GM12878 (cell line): ENCODE results near the gene ATL2. TPM values are rescaled to one million over a fixed set of nuclear protein-coding genes. Genes with fewer than 3 reads are reported as not detected.

Source experiments
- ATAC-seq: fragments of 200-7000 bp; cut with Tn5 transposase; 3 replicates; pipeline ENCODE4 v1.9.1; 2020; ENCODE audit warnings: mild to moderate bottlenecking, moderate library complexity
- BruUV-seq: library from RNA; stranded (reverse); fragments of 400-500 nt; replicated peaks from 2 replicates; lab custom pipeline; 2021; lab: Mats Ljungman, UMichigan
- CTCF ChIA-PET: fragments of 300-600 bp; sonication (Branson Sonifier 250); formaldehyde crosslinking; extraction: SDS; loops from one replicate; lab custom pipeline; 2021; ENCODE audit warnings: inconsistent platforms; lab: Yijun Ruan, JAX
- POLR2A ChIA-PET: fragments of 350-600 bp; formaldehyde crosslinking; extraction: SDS; loops from one replicate; lab custom pipeline; 2021; ENCODE audit warnings: inconsistent platforms; lab: Charles Lee
- RAD21 ChIA-PET: fragments of 300-600 bp; sonication (Branson Sonifier 250); formaldehyde crosslinking; loops from one replicate; lab custom pipeline; 2023; ENCODE audit warnings: antibody characterized with exemption; ENCODE audit not compliant: unreplicated experiment; lab: Charles Lee
- SMC1A ChIA-PET: fragments of 300-600 bp; sonication (Branson Sonifier 250); formaldehyde crosslinking; loops from one replicate; lab custom pipeline; 2023; ENCODE audit not compliant: unreplicated experiment, uncharacterized antibody; lab: Charles Lee
- DNase-seq: peaks from one replicate; pipeline ENCODE4 v3.0.0-alpha.2; 2011; ENCODE audit warnings: low read depth, low spot score
- FAIRE-seq: peaks from 3 replicates; lab custom pipeline; 2011; peaks lifted over from hg19 to GRCh38; lab: Jason Lieb, UNC
- H2AFZ ChIP-seq: 2 replicates; pipeline ENCODE4 v1.6.0; 2011; ENCODE audit warnings: low read depth, low read length, control low read depth; ENCODE audit not compliant: control insufficient read depth
- H3K27ac ChIP-seq: 2 replicates; pipeline ENCODE4 v1.5.1; 2011; ENCODE audit warnings: control low read depth; ENCODE audit not compliant: control insufficient read depth, insufficient read depth
- H3K27me3 ChIP-seq, 2 experiments: replicated peaks in 1 of 2; 2 replicates each; pipeline versions ENCODE4 v1.6.0 to v1.6.1; 2011; ENCODE audit warnings: low read length in 1 of 2; ENCODE audit not compliant: control insufficient read depth in 2 of 2, insufficient read depth in 2 of 2
- H3K36me3 ChIP-seq, 2 experiments: 2 replicates each; pipeline ENCODE4 v1.5.1; 2011; ENCODE audit warnings: low read length in 1 of 2; ENCODE audit not compliant: control insufficient read depth in 2 of 2, insufficient read depth in 2 of 2
- H3K4me1 ChIP-seq: 2 replicates; pipeline ENCODE4 v1.6.1; 2011; ENCODE audit warnings: mild to moderate bottlenecking, low read length, moderate library complexity, mixed read lengths; ENCODE audit not compliant: control insufficient read depth, insufficient read depth
- H3K4me2 ChIP-seq: 2 replicates; pipeline ENCODE4 v1.6.0; 2011; ENCODE audit warnings: control low read depth; ENCODE audit not compliant: control insufficient read depth, insufficient read depth
- H3K4me3 ChIP-seq: fragments of 200-600 bp; sonication (generic); 2 replicates; pipeline ENCODE4 v1.5.1; 2016
- H3K79me2 ChIP-seq: 2 replicates; pipeline ENCODE4 v1.6.0; 2011; ENCODE audit warnings: low read length; ENCODE audit not compliant: control insufficient read depth, insufficient read depth
- H3K9ac ChIP-seq: 2 replicates; pipeline ENCODE4 v1.8.0; 2011; ENCODE audit warnings: low read length, control low read depth, mixed read lengths; ENCODE audit not compliant: control insufficient read depth, insufficient read depth
- H3K9me3 ChIP-seq: replicated peaks from 3 replicates; pipeline ENCODE4 v1.5.1; 2011; ENCODE audit warnings: mild to moderate bottlenecking, low read length; ENCODE audit not compliant: control insufficient read depth, insufficient read depth
- H4K20me1 ChIP-seq: 2 replicates; pipeline ENCODE4 v1.6.0; 2011; ENCODE audit not compliant: control insufficient read depth, insufficient read depth
- ATF7 ChIP-seq: fragments of 450-650 bp; IDR thresholded peaks from 2 replicates; pipeline ENCODE4 v1.6.1; 2016; ENCODE audit warnings: low read depth, mild to moderate bottlenecking
- BCL11A ChIP-seq: IDR thresholded peaks from 2 replicates; pipeline ENCODE4 v1.6.1; 2011; ENCODE audit warnings: low read depth, low read length
- BHLHE40 ChIP-seq, 2 experiments: fragments of 450-650 bp in 1 of 2; IDR thresholded peaks; 2 replicates each; pipeline ENCODE4 v1.6.1; 2011 to 2017; ENCODE audit warnings: low read depth in 2 of 2, borderline replicate concordance in 1 of 2, improper control_type of control experiment in 1 of 2, low read length in 1 of 2, mild to moderate bottlenecking in 1 of 2
- BMI1 ChIP-seq: fragments of 450-650 bp; IDR thresholded peaks from 2 replicates; pipeline ENCODE4 v1.6.1; 2016; ENCODE audit warnings: mild to moderate bottlenecking, moderate library complexity, borderline replicate concordance
- CBX5 ChIP-seq: sonication (generic); IDR thresholded peaks from 2 replicates; pipeline ENCODE4 v1.6.1; 2016; ENCODE audit warnings: low read depth, moderate library complexity, mild to moderate bottlenecking, inconsistent platforms
- DPF2 ChIP-seq: fragments of 450-650 bp; IDR thresholded peaks from 2 replicates; pipeline ENCODE4 v1.6.1; 2017; ENCODE audit warnings: mild to moderate bottlenecking
- GATAD2B ChIP-seq: fragments of 450-650 bp; conservative IDR thresholded peaks from 2 replicates; pipeline ENCODE4 v1.6.1; 2017; ENCODE audit warnings: low read depth, mild to moderate bottlenecking, moderate library complexity
- HDAC2 ChIP-seq: fragments of 200-600 bp; sonication (generic); IDR thresholded peaks from 2 replicates; pipeline ENCODE4 v1.6.1; 2017
- IKZF1 ChIP-seq: fragments of 450-650 bp; conservative IDR thresholded peaks from 2 replicates; pipeline ENCODE4 v1.6.1; 2017; ENCODE audit warnings: antibody characterized with exemption, mild to moderate bottlenecking
- MEF2B ChIP-seq: fragments of 450-650 bp; IDR thresholded peaks from 2 replicates; pipeline ENCODE4 v1.6.1; 2018; ENCODE audit warnings: mild to moderate bottlenecking, moderate library complexity; ENCODE audit not compliant: partially characterized antibody, poor library complexity, severe bottlenecking
- MLLT1 ChIP-seq: fragments of 450-650 bp; IDR thresholded peaks from 2 replicates; pipeline ENCODE4 v1.6.1; 2016; ENCODE audit warnings: mild to moderate bottlenecking
- MTA2 ChIP-seq: fragments of 450-650 bp; IDR thresholded peaks from 2 replicates; pipeline ENCODE4 v1.6.1; 2016; ENCODE audit warnings: low read depth, mild to moderate bottlenecking, moderate library complexity
- POU2F2 ChIP-seq: IDR thresholded peaks from 3 replicates; pipeline ENCODE4 v1.6.1; 2011; ENCODE audit warnings: low read depth, mild to moderate bottlenecking, low read length, borderline replicate concordance
- RUNX3 ChIP-seq: IDR thresholded peaks from 2 replicates; pipeline ENCODE4 v1.6.1; 2012; ENCODE audit warnings: low read length, inconsistent platforms
- WGBS: methylation state at CpG from one replicate; pipeline ENCODE4 v1.1.6; 2016; ENCODE audit warnings: low lambda C conversion rate; ENCODE audit not compliant: insufficient replicate concordance, insufficient coverage; ENCODE audit errors: missing lambda C conversion rate; 5-methylcytosine and 5-hydroxymethylcytosine counted together
- in situ Hi-C: fragments of 300-500 bp; cut with MboI; formaldehyde crosslinking; loops from 9 replicates; pipeline ENCODE4 v1.14.3; 2018; ENCODE audit warnings: mixed read lengths
- intact Hi-C: fragments of 100-400 bp; cut with micrococcal nuclease; formaldehyde crosslinking; loops from one replicate; pipeline ENCODE4 v1.14.2; 2022; ENCODE audit not compliant: unreplicated experiment
- polyA plus RNA-seq, 11 experiments: library from polyadenylated mRNA; depleted of rRNA in 4 of 11; unstranded in 6 of 11; stranded (reverse) in 5 of 11; fragments of >200 nt; fragmentation: Nextera tagmentation in 4 of 11; fragmentation: Illumina TruSeq in 1 of 11; extraction: Ambion mirVana in 4 of 11; extraction: Trizol in 1 of 11; gene quantifications; 1 replicate in 1 of 11; 2 replicates in 10 of 11; pipeline versions ENCODE4 v1.2.1 to v1.2.3, GENCODE V29; 2011 to 2016; ENCODE audit warnings: inconsistent platforms in 2 of 11, missing spikeins in 2 of 11, low read depth in 1 of 11
- total RNA-seq, 4 experiments: library from RNA; depleted of rRNA in 3 of 4; stranded (reverse); fragments of >200 nt in 3 of 4; fragmentation: Illumina TruSeq in 1 of 4; extraction: Trizol in 1 of 4; gene quantifications; 2 replicates each; pipeline versions ENCODE4 v1.2.1 to v1.2.3, GENCODE V29; 2013 to 2021
- TF ChIP-seq, protein P1 (sequence below): fragments of 450-650 bp; IDR thresholded peaks from 2 replicates; pipeline ENCODE4 v1.6.1; 2016; ENCODE audit warnings: mild to moderate bottlenecking, moderate library complexity, borderline replicate concordance

The ATL2 gene
- total and polyA plus RNA-seq, 10 of the 15 experiments (the other 5 are each of a cell fraction or from before 2014, with no cell fraction given): 8.6 to 51.5 (median 41.8) TPM

- ATAC-seq: peak; percentile 92
- H2AFZ ChIP-seq: no peak overlapping the region
- H3K4me3 ChIP-seq: no peak overlapping the region
- peaks cover 0 to 2% of the 10 kb centered on the region in 2 experiments; a peak in 1 of 4 replicates for H3K27me3 ChIP-seq
- DNase-seq: no peak
- H3K9ac ChIP-seq: no peak overlapping the region
- in situ Hi-C loops: no loop called here
- no peak overlapping the region for H3K27ac ChIP-seq
- BruUV-seq: no TSS peak
- FAIRE-seq: peak; percentile 88
- ChIA-PET POLR2A (no interaction called here), RAD21 (interaction anchor here (0.6 kb wide), 1 partner anchor 42 kb away, joined by 3 read pairs; no protein-coding TSS in a partner anchor), CTCF (no interaction called here), SMC1A (interaction anchor here (0.9 to 1.8 kb wide), 2 partner anchors 43 to 45 kb away, joined by 3 to 5 read pairs; no protein-coding TSS in a partner anchor)
- H3K4me2 ChIP-seq: no peak overlapping the region
- no peaks in the 10 kb centered on the region for H3K36me3 ChIP-seq
- 60% methylated on average over 5 of the region's 5 CpGs for WGBS
- intact Hi-C loops: no loop called here
- H4K20me1 ChIP-seq: no peaks in the 10 kb centered on the region
- no peaks in the 10 kb centered on the region for H3K79me2 ChIP-seq
- H3K4me1 ChIP-seq: no peaks in the 10 kb centered on the region
- peaks cover 2% of the 10 kb centered on the region; the same call in 1 of the 3 replicates for H3K9me3 ChIP-seq
- TF ChIP-seq CBX5 (no peak), POU2F2 (peak; percentile 93; the same call in 2 of the 3 replicates), RUNX3 (peak; percentile 73), DPF2 (0 out of 2 replicates have a peak, but pooled peaks have one; percentile 45), HDAC2 (no peak), GATAD2B (0 out of 2 replicates have a peak, but pooled peaks have one; percentile 34), MLLT1 (peak; percentile 69), BMI1 (0 out of 2 replicates have a peak, but pooled peaks have one; percentile 22), MTA2 (peak; percentile 95), ATF7 (peak; percentile 95), BCL11A (peak; percentile 70; the same call in 1 of the 2 replicates), MEF2B (peak; percentile 67), IKZF1 (0 out of 2 replicates have a peak, but pooled peaks have one; percentile 31), BHLHE40 (IDR thresholded peaks at IDR 0.05; ENCODE audit: borderline replicate concordance in 1 of 2, low read depth in 2 of 2, low read length in 1 of 2) (peak in 1 of 2 experiments; percentile 53; a peak in 1 of 4 replicates)
- TF ChIP-seq, protein P1, sequence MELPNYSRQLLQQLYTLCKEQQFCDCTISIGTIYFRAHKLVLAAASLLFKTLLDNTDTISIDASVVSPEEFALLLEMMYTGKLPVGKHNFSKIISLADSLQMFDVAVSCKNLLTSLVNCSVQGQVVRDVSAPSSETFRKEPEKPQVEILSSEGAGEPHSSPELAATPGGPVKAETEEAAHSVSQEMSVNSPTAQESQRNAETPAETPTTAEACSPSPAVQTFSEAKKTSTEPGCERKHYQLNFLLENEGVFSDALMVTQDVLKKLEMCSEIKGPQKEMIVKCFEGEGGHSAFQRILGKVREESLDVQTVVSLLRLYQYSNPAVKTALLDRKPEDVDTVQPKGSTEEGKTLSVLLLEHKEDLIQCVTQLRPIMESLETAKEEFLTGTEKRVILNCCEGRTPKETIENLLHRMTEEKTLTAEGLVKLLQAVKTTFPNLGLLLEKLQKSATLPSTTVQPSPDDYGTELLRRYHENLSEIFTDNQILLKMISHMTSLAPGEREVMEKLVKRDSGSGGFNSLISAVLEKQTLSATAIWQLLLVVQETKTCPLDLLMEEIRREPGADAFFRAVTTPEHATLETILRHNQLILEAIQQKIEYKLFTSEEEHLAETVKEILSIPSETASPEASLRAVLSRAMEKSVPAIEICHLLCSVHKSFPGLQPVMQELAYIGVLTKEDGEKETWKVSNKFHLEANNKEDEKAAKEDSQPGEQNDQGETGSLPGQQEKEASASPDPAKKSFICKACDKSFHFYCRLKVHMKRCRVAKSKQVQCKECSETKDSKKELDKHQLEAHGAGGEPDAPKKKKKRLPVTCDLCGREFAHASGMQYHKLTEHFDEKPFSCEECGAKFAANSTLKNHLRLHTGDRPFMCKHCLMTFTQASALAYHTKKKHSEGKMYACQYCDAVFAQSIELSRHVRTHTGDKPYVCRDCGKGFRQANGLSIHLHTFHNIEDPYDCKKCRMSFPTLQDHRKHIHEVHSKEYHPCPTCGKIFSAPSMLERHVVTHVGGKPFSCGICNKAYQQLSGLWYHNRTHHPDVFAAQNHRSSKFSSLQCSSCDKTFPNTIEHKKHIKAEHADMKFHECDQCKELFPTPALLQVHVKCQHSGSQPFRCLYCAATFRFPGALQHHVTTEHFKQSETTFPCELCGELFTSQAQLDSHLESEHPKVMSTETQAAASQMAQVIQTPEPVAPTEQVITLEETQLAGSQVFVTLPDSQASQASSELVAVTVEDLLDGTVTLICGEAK: no peak
Measured at GRCh38 chr2:38394903-38395341, 17.8 kb upstream of the ATL2 start.
